Measurements from ENCODE around the gene NANS.

NANS gene

GRCh38 chr9:98034593-98035546 is 21.7 kb upstream of the NANS start:
- no peak for TF ChIP-seq NFRKB (IDR thresholded peaks at IDR 0.05)
- no peak for TF ChIP-seq FOXA1 (IDR thresholded peaks at IDR 0.05)
- no peak for TF ChIP-seq FOXM1 (IDR thresholded peaks at IDR 0.05; ENCODE audit: borderline replicate concordance)
- TF ChIP-seq SP1 (IDR thresholded peaks at IDR 0.05), result no peak
- no peak for TF ChIP-seq PKNOX1 (IDR thresholded peaks at IDR 0.05)
- no peak for TF ChIP-seq HDGF (IDR thresholded peaks at IDR 0.05; ENCODE audit: borderline replicate concordance)
- TF ChIP-seq FOXK2 (IDR thresholded peaks at IDR 0.05), result no peak
- TF ChIP-seq BHLHE40 (IDR thresholded peaks at IDR 0.05; ENCODE audit: borderline replicate concordance), result no peak
- no peak for TF ChIP-seq ZNF384 (IDR thresholded peaks at IDR 0.05)
- no peak for TF ChIP-seq LEF1 (IDR thresholded peaks at IDR 0.05; ENCODE audit: borderline replicate concordance)
- no peak for TF ChIP-seq SUZ12 (IDR thresholded peaks at IDR 0.05)
- DNase-seq (ENCODE audit: extremely low spot score), result peak; percentile 85
- ChIA-PET POLR2A (interaction anchor here (0.9 to 1.4 kb wide), 2 partner anchors 51 to 113 kb away, joined by 4 to 6 read pairs; partner anchors contain the start of genes ANP32B and TRMO), CTCF (interaction anchor here (0.6 to 1.6 kb wide), 11 partner anchors 10 to 1582 kb away, joined by 3 to 10 read pairs (median 4); partner anchors contain the start of genes NANS and TRMO)

GRCh38 chr9:98037357-98037756 is 19.2 kb upstream of the NANS start:
- ChIA-PET CTCF (no interaction called here), POLR2A (no interaction called here)

DNA sequence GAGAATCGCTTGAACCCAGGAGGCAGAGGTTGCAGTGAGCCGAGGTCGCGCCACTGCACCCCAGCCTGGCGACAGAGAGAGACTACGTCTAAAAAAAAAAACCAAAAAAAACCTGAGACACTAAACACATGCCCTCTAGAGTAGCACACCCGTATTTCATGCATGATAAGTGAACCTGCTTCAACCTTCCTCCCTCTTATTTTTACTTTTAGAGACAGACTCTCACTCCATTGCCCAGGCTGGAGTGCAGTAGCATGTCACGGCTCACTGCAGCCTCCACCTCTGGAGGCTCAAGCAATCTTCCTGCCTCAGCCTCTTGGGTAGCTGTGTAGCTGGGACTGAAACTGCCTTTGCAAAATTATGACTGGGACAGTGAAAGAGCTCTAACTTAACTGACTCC is 17.6 kb upstream of the NANS start:
- TF ChIP-seq SUZ12 (IDR thresholded peaks at IDR 0.05) (no peak), SP1 (IDR thresholded peaks at IDR 0.05) (no peak), FOXA1 (IDR thresholded peaks at IDR 0.05) (no peak), PKNOX1 (IDR thresholded peaks at IDR 0.05) (no peak), HDGF (IDR thresholded peaks at IDR 0.05; ENCODE audit: borderline replicate concordance) (no peak), TARDBP (IDR thresholded peaks at IDR 0.05) (no peak), NFRKB (IDR thresholded peaks at IDR 0.05) (no peak), ZNF384 (IDR thresholded peaks at IDR 0.05) (no peak), LEF1 (IDR thresholded peaks at IDR 0.05; ENCODE audit: borderline replicate concordance) (no peak)
- POLR2A ChIA-PET, result no interaction called here
- CTCF ChIA-PET, result interaction anchor here (0.7 kb wide), 1 partner anchor 133 kb away, joined by 3 read pairs; no protein-coding TSS in a partner anchor
- no peak for DNase-seq (ENCODE audit: extremely low spot score)

More at GRCh38 chr9:98037357-98037756, 19.2 kb upstream of the NANS start:
- TF ChIP-seq CTBP1 (IDR thresholded peaks at IDR 0.05; ENCODE audit: borderline replicate concordance) (no peak), NFRKB (IDR thresholded peaks at IDR 0.05) (no peak), SUZ12 (IDR thresholded peaks at IDR 0.05) (no peak), TARDBP (IDR thresholded peaks at IDR 0.05) (no peak), ARNT (IDR thresholded peaks at IDR 0.05) (no peak), BHLHE40 (IDR thresholded peaks at IDR 0.05; ENCODE audit: borderline replicate concordance) (no peak)
- DNase-seq (ENCODE audit: extremely low spot score), result no peak

- ChIA-PET POLR2A (no interaction called here), CTCF (interaction anchor here (0.7 kb wide), 1 partner anchor 132 kb away, joined by 3 read pairs; no protein-coding TSS in a partner anchor)
- TF ChIP-seq BHLHE40 (IDR thresholded peaks at IDR 0.05; ENCODE audit: borderline replicate concordance) (no peak), FOXK2 (IDR thresholded peaks at IDR 0.05) (no peak)
- DNase-seq (ENCODE audit: extremely low spot score), result no peak
Measured at GRCh38 chr9:98039607-98040017, 16.9 kb upstream of the NANS start.

DNA sequence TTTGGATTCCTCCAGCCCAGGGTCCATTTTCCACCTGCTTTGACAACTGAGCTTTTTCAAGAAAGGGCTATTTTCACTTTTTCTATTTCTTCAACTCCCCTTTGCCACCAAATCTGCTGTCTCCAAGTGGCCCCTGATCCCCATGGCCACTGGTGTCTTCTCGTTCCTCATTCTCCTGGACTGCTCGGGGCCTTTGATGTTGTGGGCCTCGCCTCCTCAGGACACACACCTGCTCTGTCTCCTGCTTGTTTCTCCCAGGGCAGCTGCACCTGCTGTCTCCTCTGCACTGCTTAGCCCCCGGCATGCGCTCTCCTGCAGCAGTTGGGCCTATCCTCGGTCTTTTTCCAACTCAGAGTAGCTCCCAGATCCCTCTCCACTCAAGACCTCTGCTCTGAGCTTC is 16.3 kb upstream of the NANS start:
- CTCF ChIA-PET, result no interaction called here
- POLR2A ChIA-PET, result no interaction called here

More for the DNA sequence above, 16.3 kb upstream of the NANS start:
- no peak for DNase-seq (ENCODE audit: extremely low spot score)
- no peak for TF ChIP-seq BHLHE40 (IDR thresholded peaks at IDR 0.05; ENCODE audit: borderline replicate concordance)
- no peak for TF ChIP-seq SUZ12 (IDR thresholded peaks at IDR 0.05)
- TF ChIP-seq SP1 (IDR thresholded peaks at IDR 0.05), result no peak
- no peak for TF ChIP-seq TARDBP (IDR thresholded peaks at IDR 0.05)
- TF ChIP-seq FOXK2 (IDR thresholded peaks at IDR 0.05), result no peak
- no peak for TF ChIP-seq PKNOX1 (IDR thresholded peaks at IDR 0.05)
- TF ChIP-seq HDGF (IDR thresholded peaks at IDR 0.05; ENCODE audit: borderline replicate concordance), result no peak
- no peak for TF ChIP-seq L3MBTL2 (conservative IDR thresholded peaks at IDR 0.05)
- no peak for TF ChIP-seq LEF1 (IDR thresholded peaks at IDR 0.05; ENCODE audit: borderline replicate concordance)
- no peak for TF ChIP-seq CTBP1 (IDR thresholded peaks at IDR 0.05; ENCODE audit: borderline replicate concordance)
- TF ChIP-seq ZNF384 (IDR thresholded peaks at IDR 0.05), result no peak
- no peak for TF ChIP-seq NFRKB (IDR thresholded peaks at IDR 0.05)
- TF ChIP-seq FOXM1 (IDR thresholded peaks at IDR 0.05; ENCODE audit: borderline replicate concordance), result no peak
- TF ChIP-seq ARNT (IDR thresholded peaks at IDR 0.05), result no peak
- no peak for TF ChIP-seq FOXA1 (IDR thresholded peaks at IDR 0.05)
- no peak for TF ChIP-seq ELF4 (IDR thresholded peaks at IDR 0.05)

Measured in HEK293T (cell line).